ENCODE measurements around the gene ST8SIA2.

DNA sequence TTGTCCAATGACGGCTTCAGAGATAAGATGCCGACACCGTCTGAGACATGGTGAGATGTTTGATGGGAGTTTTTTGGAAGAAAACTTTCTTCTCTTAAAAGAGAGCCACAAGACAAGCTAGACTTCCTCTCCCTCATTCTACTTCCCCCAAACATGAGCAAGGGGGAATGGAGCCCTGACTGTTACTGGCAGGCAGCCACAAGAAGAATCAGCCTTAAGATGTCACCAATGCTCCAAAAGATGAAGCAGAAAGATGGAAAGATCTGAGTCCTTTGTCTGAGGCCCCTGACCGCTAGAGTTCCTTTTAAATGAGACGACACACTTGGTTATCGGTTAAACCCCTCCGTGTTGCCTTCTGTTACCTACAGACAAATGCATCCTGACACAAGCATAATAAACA lies 108.7 kb downstream of the ST8SIA2 start:
- TF ChIP-seq, protein P1, sequence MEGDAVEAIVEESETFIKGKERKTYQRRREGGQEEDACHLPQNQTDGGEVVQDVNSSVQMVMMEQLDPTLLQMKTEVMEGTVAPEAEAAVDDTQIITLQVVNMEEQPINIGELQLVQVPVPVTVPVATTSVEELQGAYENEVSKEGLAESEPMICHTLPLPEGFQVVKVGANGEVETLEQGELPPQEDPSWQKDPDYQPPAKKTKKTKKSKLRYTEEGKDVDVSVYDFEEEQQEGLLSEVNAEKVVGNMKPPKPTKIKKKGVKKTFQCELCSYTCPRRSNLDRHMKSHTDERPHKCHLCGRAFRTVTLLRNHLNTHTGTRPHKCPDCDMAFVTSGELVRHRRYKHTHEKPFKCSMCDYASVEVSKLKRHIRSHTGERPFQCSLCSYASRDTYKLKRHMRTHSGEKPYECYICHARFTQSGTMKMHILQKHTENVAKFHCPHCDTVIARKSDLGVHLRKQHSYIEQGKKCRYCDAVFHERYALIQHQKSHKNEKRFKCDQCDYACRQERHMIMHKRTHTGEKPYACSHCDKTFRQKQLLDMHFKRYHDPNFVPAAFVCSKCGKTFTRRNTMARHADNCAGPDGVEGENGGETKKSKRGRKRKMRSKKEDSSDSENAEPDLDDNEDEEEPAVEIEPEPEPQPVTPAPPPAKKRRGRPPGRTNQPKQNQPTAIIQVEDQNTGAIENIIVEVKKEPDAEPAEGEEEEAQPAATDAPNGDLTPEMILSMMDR (IDR thresholded peaks at IDR 0.05): no peak
- TF ChIP-seq POLR2A (IDR thresholded peaks at IDR 0.05): no peak

Measured in Peyer's patch (tissue), 4 donors.